Left ventricle myocardium superior (tissue), 1 donor: ENCODE measurements around the gene TMPRSS2. TPM values are rescaled to one million over a fixed set of nuclear protein-coding genes. Genes with fewer than 3 reads are reported as not detected.
"Not testable (repeated sequence)": the region's sequence is repeated elsewhere in the genome, so short reads cannot be mapped to it uniquely, and the experiment has no call there.

Experiments
- ATAC-seq: fragments of 200-7000 bp; cut with Tn5 transposase; one replicate; pipeline ENCODE4 v1.9.1; 2020; ENCODE audit warnings: mild to moderate bottlenecking, moderate library complexity
- DNase-seq: peaks from one replicate; pipeline ENCODE4 v3.0.0-alpha.2; 2020
- intact Hi-C: fragments of 100-400 bp; cut with micrococcal nuclease; formaldehyde crosslinking; loops from one replicate; pipeline ENCODE4 v1.11.0; 2022
- total RNA-seq: library from RNA; stranded (reverse); fragmentation: NEBNext Ultra II Directional; extraction: Animal tissue kit (Norgen Biotek cat#: 25700); gene quantifications from one replicate; pipeline ENCODE4 v1.2.1, GENCODE V29; 2021
- donor health status: DM: no; HTN: yes; CAD: no; lungs with severe emphysema.

The TMPRSS2 gene
- total RNA-seq, 1 donor from 2014 or later, result not detected

- intact Hi-C loops, result no loop called here
- DNase-seq (no peak), ATAC-seq (no peak)
These were observed 75.1 kb downstream of the TMPRSS2 start for GRCh38 chr21:41432562-41433460.

GRCh38 chr21:41431788-41432548 is 76.0 kb downstream of the TMPRSS2 start:
- intact Hi-C loops, result no loop called here

GRCh38 chr21:41429925-41430491 is 78.0 kb downstream of the TMPRSS2 start:
- DNase-seq, result no peak
- no peak for ATAC-seq
- intact Hi-C loops, result no loop called here

More at GRCh38 chr21:41431788-41432548, 76.0 kb downstream of the TMPRSS2 start:
- ATAC-seq (no peak), DNase-seq (no peak)

GRCh38 chr21:41429305-41429704 is 78.7 kb downstream of the TMPRSS2 start:
- no peak for DNase-seq
- ATAC-seq, result no peak

GRCh38 chr21:41428847-41429246 is 79.1 kb downstream of the TMPRSS2 start:
- DNase-seq (no peak), ATAC-seq (no peak)
- intact Hi-C loops, result no loop called here

More at GRCh38 chr21:41429305-41429704, 78.7 kb downstream of the TMPRSS2 start:
- intact Hi-C loops, result no loop called here

- intact Hi-C loops, result no loop called here
- ATAC-seq (no peak), DNase-seq (no peak)
These were observed 79.6 kb downstream of the TMPRSS2 start for GRCh38 chr21:41428311-41428710.

GRCh38 chr21:41427556-41427955 is 80.4 kb downstream of the TMPRSS2 start:
- intact Hi-C loops, result no loop called here
- DNase-seq (no peak), ATAC-seq (no peak)

GRCh38 chr21:41426676-41427404 is 81.1 kb downstream of the TMPRSS2 start:
- DNase-seq (peak; percentile 40), ATAC-seq (peak; percentile 46)
- intact Hi-C loops, result no loop called here

- intact Hi-C loops, result no loop called here
- ATAC-seq, result peak; percentile 95
These were observed 81.8 kb downstream of the TMPRSS2 start, which contains the start of gene MX1 for GRCh38 chr21:41425954-41426675. Gene MX1, plus strand, starts transcription at chr21:41426239. Its CDS starts 5,832 bp downstream, at chr21:41432071.

GRCh38 chr21:41425588-41425953 is 82.4 kb downstream of the TMPRSS2 start:
- no peak for ATAC-seq
- intact Hi-C loops, result no loop called here
- DNase-seq, result no peak

More at GRCh38 chr21:41425954-41426675, 81.8 kb downstream of the TMPRSS2 start, which contains the start of gene MX1:
- DNase-seq, result peak; percentile 86

GRCh38 chr21:41423305-41423636 is 84.7 kb downstream of the TMPRSS2 start:
- intact Hi-C loops, DNase-seq, ATAC-seq: not testable (repeated sequence)

GRCh38 chr21:41422546-41423304 is 85.2 kb downstream of the TMPRSS2 start:
- ATAC-seq (no peak), DNase-seq (no peak)
- intact Hi-C loops, result no loop called here

- intact Hi-C loops, DNase-seq, ATAC-seq: not testable (repeated sequence)
These were observed 87.0 kb downstream of the TMPRSS2 start for GRCh38 chr21:41420998-41421397.

- DNase-seq, result peak; percentile 85
- intact Hi-C loops, result no loop called here
- peak; percentile 97 for ATAC-seq
These were observed 87.8 kb downstream of the TMPRSS2 start for GRCh38 chr21:41419921-41420862.

GRCh38 chr21:41418956-41419680 is 88.8 kb downstream of the TMPRSS2 start:
- intact Hi-C loops, result no loop called here
- DNase-seq, result no peak
- no peak for ATAC-seq

GRCh38 chr21:41418393-41418792 is 89.6 kb downstream of the TMPRSS2 start:
- DNase-seq, result no peak
- intact Hi-C loops, result no loop called here
- no peak for ATAC-seq
